Anterior cingulate cortex (tissue), 58 donors: ENCODE measurements around the gene TMEM254.
"Not testable (repeated sequence)": the region's sequence is repeated elsewhere in the genome, so short reads cannot be mapped to it uniquely, and the experiment has no call there.

ENCODE experiments used
- DNase-seq, 58 donors: peaks; one replicate each; lab custom pipeline; 2025; lab: John Stamatoyannopoulos, UW

The TMEM254 gene

GRCh38 chr10:80072584-80072983, 5.9 kb upstream of the TMEM254 start:
- DNase-seq = no peak

DNA sequence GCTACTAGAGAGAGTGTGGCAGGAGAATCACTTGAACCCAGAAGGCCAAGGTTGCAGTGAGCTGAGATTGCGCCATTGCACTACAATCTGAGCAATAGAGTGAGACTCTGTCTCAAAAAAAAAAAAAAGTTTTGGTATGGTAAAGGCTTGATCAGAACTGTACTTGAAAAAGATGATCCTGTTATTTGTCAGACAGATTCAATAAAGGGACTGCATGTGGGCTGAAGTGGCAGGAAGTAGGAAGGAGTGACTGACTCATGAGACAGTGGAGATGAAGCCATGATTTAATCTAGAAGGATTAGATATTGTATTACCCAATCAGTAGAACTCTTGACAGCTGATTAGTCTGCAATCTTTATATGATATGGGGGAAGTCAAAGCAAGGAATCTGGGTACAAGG, 2.7 kb upstream of the TMEM254 start:
- DNase-seq = no peak

- no peak for DNase-seq
These were observed 507 bp upstream of the TMEM254 start for GRCh38 chr10:80077869-80078447.

DNA sequence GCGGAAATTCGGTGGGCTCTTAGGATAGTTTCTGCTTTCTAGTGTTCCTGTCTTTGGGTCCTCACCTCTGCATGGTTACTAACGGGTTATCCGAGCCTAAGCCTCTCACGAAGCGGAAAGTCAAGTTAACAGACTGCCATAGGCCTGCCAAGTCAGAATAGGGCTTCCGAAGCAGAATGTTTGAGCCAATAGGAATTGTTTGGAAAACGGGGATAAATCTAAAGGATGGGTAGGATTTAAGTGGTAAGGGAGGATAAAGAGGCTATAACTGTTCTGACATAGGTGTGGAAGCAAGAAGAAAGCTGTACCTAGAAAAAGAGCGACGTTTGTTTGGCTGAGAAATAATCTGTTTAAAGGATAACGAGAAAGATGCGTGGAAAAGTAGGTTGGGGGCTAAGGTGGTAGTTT, 851 bp downstream of the TMEM254 start:
- DNase-seq = no peak

DNA sequence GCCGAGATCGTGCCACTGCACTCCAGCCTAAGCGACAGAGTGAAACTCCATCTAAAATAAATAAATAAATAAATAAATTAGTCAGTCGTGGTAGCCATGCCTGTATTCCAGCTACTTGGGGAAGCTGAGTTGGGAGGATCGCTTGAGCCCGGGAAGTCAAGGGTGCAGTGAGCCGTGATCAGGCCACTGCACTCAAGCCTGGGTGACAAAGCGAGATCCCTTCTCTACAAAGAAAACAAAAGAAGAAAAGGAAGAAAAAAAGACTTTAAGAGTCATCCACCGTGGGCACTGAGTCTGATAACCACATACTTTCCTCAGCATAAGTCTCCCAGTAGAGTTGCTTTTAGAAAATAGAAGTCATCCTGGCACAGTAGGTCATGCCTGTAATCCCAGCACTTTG, 2.6 kb downstream of the TMEM254 start:
- DNase-seq = no peak

DNA sequence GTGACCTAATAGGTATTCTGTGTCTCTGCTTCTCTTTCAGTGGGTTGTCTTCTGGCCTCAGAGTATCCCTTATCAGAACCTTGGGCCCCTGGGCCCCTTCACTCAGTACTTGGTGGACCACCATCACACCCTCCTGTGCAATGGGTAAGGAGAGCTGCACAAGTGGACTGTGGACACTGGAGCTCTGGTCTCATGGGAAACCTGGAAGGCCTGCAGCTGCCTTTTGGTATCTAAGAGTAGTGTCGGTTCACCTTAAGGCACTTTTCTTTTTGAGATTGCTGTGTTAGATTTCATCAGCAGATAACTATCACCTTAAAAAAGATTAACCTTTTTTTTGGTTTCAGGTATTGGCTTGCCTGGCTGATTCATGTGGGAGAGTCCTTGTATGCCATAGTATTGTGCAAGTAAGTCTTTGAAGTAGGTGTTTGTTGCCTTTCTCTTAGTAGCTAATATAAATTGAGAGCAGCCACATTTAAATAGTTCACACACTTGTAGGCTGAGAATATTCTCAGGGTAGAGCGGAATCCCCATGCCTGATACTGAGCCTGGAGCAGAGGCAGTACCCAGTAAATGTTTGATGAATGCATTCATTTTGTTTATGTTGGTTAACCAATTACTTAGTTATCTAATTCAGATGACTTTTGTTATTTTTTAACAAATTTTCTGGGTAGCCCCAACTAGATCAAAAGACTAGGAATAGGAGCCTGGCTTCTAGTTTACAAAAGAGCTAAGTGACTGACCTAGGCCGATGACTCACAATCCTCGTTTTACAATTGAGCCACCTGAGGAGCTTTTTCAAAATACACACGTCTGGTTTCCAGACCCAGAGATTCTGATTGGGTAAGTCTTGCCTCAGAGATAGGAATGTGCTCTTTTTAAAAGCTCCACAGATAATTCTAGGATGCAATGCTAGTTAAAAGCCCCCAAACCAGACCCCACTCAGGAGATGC, 3.6 kb downstream of the TMEM254 start:
- no peak for DNase-seq

- no peak for DNase-seq
These were observed 11.7 kb downstream of the TMEM254 start for GRCh38 chr10:80090121-80090520.

GRCh38 chr10:80094231-80094630, 15.8 kb downstream of the TMEM254 start:
- no peak for DNase-seq

DNA sequence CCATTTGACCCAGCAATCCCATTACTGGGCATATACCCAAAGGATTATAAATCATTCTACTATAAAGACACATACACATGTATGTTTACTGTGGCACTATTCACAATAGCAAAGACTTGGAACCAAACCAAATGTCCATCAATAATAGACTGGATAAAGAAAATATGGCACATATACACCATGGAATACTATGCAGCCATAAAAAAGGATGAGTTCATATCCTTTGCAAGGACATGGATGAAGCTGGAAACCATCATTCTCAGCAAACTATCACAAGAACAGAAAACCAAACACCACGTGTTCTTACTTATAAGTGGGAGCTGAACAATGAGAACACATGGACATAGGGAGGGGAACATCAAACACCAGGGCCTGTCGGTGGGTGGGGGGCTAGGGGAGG, 19.8 kb downstream of the TMEM254 start:
- not testable (repeated sequence) for DNase-seq

DNA sequence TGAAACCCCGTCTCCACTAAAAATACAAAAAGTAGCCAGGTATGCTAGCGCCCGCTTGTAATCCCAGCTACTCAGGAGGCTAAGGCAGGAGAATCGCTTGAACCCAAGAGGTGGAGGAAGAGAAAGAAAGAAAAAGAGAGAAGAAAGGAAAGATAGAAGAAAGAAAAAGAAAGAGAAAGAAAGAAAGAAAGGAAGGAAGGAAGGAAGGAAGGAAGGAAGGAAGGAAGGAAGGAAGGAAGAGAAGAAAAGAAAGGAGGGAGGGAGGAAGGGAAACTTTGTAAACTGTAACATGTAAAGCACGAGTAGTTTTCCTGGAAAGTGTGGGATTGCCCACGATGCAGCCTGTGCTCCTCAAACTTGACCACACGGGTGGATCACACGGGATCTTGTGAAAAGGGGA, 20.8 kb downstream of the TMEM254 start:
- not testable (repeated sequence) for DNase-seq

GRCh38 chr10:80100116-80100515, 21.7 kb downstream of the TMEM254 start:
- DNase-seq = no peak

GRCh38 chr10:80100861-80101695, 22.6 kb downstream of the TMEM254 start:
- no peak for DNase-seq

DNA sequence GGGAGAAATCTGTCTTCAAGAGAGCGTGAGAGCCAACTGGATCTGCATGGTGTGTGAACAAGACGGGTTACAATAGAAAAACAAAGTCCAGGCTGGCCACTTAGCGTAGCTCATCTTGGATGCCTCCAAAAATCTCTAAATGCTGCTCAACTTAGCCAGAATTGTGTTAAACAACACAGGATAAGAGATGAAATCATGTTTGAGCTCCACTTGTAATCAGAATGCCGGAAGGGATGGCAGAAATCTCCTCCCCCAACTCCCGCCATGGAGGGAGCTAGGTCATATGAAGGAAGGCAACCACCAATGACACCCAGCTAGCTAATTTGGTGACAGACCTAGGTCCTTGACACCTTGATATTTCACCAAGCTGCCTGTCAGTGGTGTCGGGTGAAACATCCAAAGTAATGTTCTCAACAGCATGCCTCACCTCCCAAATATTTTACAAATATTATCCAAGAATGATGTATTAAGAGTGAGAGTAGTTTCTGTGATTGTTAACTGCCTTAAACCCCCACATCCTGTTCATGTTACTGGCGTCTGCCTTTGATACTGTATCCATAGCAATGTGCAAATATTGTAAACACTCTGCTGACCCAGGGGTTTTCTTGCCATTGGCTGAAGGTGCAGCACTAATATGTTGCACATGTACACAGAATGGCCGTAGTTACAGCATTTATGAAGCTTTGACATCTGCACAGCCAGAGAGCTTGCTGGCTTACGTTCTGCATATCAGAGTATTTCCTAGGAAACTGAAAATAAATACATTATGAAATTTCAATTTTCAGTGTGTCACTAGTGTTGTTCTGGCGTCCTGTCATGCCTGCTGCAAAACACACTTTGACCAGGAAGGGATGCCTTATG, 25.8 kb downstream of the TMEM254 start:
- no peak for DNase-seq

DNA sequence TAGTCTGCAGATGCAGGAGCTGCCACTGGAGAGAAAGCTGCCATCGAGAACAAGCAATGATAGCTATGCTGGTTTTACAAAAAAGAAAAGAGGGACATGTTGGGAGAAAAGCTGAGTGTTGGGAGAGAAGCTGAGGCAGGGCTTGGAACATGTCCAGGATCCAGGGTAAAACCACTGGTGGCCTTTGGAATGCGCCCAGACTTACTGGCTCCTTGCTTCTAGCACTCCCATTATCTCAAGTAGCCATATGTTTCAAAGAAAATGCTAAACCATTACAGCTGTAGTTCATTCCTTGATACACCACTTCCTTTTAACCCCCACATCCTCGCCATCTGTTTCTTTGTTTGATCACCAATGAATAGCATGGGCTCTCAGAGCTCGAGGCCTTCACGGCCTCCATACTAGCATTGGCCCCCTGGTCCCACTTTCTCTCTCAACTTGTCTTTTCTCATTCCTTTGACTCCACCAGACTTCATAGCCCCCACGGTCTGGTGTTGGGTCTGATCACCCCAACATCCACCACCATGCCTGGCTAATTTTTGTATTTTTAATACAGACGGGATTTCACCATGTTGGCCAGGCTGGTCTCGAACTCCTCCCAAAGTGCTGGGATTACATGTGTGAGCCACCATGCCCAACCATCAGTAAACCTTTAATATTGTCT, 30.2 kb downstream of the TMEM254 start:
- DNase-seq = no peak

DNA sequence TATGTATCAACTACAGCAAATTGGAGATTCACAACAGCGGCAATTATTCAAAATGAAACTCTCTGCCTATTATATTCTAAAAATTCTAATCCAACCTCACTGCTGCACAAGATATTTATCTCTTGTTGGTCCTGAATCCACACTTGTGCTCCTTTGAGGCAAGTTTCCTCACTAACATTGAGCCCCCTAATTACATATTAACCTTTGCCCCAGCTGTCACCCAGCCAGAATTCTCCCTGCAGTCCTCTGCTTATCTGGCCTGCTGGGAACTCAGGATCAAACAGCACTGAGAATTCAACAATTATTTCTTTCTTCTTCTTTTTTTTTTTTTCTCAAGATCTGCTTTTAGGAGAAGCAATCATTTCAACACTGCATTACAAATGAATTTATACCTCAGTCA, 32.5 kb downstream of the TMEM254 start:
- no peak for DNase-seq

GRCh38 chr10:80118669-80119068, 40.2 kb downstream of the TMEM254 start:
- DNase-seq = no peak

DNA sequence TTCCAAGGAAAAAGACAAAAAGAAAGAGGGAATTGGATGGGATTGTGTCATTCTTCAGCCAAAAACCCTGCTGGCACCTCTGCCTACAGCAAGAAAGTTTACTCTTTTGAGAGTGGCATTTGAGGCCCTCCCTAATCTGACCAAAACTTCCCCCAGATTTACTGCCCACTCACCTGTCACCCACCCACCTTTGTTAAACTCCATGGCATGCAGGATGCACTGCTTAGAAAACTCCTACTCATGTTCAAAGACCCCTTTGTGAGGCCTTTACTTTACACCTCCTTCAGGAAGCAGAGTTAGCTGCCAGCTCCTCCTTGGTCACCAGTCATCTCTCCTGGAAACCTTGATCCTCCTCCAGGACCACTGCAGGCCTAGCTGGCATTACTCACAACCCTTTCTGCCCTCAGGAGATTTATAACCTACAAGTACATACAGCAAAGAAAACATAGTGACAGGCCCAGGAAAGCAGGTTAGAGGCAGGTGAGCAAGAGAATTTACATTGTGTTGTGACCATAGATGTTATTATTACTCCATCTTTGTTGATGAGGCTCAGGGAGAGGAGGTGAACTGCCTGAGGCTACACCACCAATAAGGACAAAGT, 43.7 kb downstream of the TMEM254 start:
- DNase-seq = no peak

- no peak for DNase-seq
These were observed 44.3 kb downstream of the TMEM254 start for GRCh38 chr10:80122746-80123145.

- DNase-seq = no peak
These were observed 48.4 kb downstream of the TMEM254 start for GRCh38 chr10:80126876-80127275.
